GM23248 (cell line): ENCODE results near the gene TRAPPC5. TPM values are rescaled to one million over a fixed set of nuclear protein-coding genes. Genes with fewer than 3 reads are reported as not detected.

Experiments
- DNase-seq: peaks from one replicate; pipeline ENCODE4 v3.0.0-alpha.2; 2015
- H2AFZ ChIP-seq: fragments of 200-600 bp; sonication (generic); 2 replicates; pipeline ENCODE4 v1.6.1; 2016; ENCODE audit warnings: antibody characterized with exemption
- H3F3A ChIP-seq: fragments of 200-600 bp; sonication (generic); 2 replicates; pipeline ENCODE4 v1.6.1; 2016; ENCODE audit warnings: mild to moderate bottlenecking, antibody characterized with exemption, mixed run types; ENCODE audit not compliant: insufficient read depth
- H3K27ac ChIP-seq: fragments of 200-600 bp; sonication (generic); 2 replicates; pipeline ENCODE4 v1.5.1; 2016; ENCODE audit warnings: mild to moderate bottlenecking
- H3K27me3 ChIP-seq: fragments of 200-600 bp; sonication (generic); replicated peaks from 2 replicates; pipeline ENCODE4 v1.6.1; 2016; ENCODE audit warnings: mild to moderate bottlenecking; ENCODE audit not compliant: insufficient read depth
- H3K36me3 ChIP-seq: fragments of 200-600 bp; sonication (generic); 2 replicates; pipeline ENCODE4 v1.6.1; 2016; ENCODE audit warnings: low read depth, mild to moderate bottlenecking
- H3K4me1 ChIP-seq: fragments of 200-600 bp; sonication (generic); 2 replicates; pipeline ENCODE4 v1.6.1; 2016; ENCODE audit warnings: mild to moderate bottlenecking; ENCODE audit not compliant: insufficient read depth
- H3K4me2 ChIP-seq: fragments of 200-600 bp; sonication (generic); one replicate; pipeline ENCODE4 v1.6.1; 2016; ENCODE audit warnings: mild to moderate bottlenecking; ENCODE audit not compliant: unreplicated experiment
- H3K4me3 ChIP-seq: fragments of 200-600 bp; sonication (generic); 2 replicates; pipeline ENCODE4 v1.5.1; 2016; ENCODE audit warnings: mild to moderate bottlenecking
- H3K79me2 ChIP-seq: fragments of 200-600 bp; sonication (generic); 2 replicates; pipeline ENCODE4 v1.6.1; 2016; ENCODE audit warnings: mild to moderate bottlenecking; ENCODE audit not compliant: insufficient read depth
- H3K9ac ChIP-seq: fragments of 200-600 bp; sonication (generic); 2 replicates; pipeline ENCODE4 v1.6.1; 2016; ENCODE audit warnings: mild to moderate bottlenecking
- H3K9me2 ChIP-seq: fragments of 200-600 bp; sonication (generic); 2 replicates; pipeline ENCODE4 v1.6.1; 2016; ENCODE audit warnings: mixed run types, mild to moderate bottlenecking, moderate library complexity; ENCODE audit not compliant: insufficient read depth
- H3K9me3 ChIP-seq: fragments of 200-600 bp; sonication (generic); one replicate; pipeline ENCODE4 v1.6.1; 2017; ENCODE audit warnings: low read depth
- H4K20me1 ChIP-seq: fragments of 200-600 bp; sonication (generic); 2 replicates; pipeline ENCODE4 v1.6.0; 2016; ENCODE audit not compliant: insufficient read depth
- EZH2 ChIP-seq: fragments of 200-600 bp; sonication (generic); IDR thresholded peaks from 2 replicates; pipeline ENCODE4 v1.6.1; 2018; ENCODE audit warnings: antibody characterized with exemption, mild to moderate bottlenecking; ENCODE audit not compliant: insufficient read depth, poor library complexity, severe bottlenecking
- EZH2phosphoT487 ChIP-seq: fragments of 200-600 bp; sonication (generic); IDR thresholded peaks from 2 replicates; pipeline ENCODE4 v1.6.1; 2018; ENCODE audit warnings: antibody characterized with exemption, moderate library complexity, mild to moderate bottlenecking, low read depth; ENCODE audit not compliant: insufficient read depth
- WGBS, 2 experiments: methylation state at CpG; one replicate each; pipeline ENCODE4 v1.1.6; 2015 to 2017; ENCODE audit warnings: low lambda C conversion rate in 2 of 2, low coverage in 1 of 2; ENCODE audit errors: missing lambda C conversion rate in 2 of 2; 5-methylcytosine and 5-hydroxymethylcytosine counted together
- in situ Hi-C: fragments of 300-500 bp; cut with MboI; formaldehyde crosslinking; loops from 2 replicates; pipeline ENCODE4 v1.15.0; 2020
- polyA plus RNA-seq: library from polyadenylated mRNA; unstranded; fragments of >200 nt; fragmentation: Nextera tagmentation; extraction: Ambion mirVana; gene quantifications from 2 replicates; pipeline ENCODE4 v1.2.1, GENCODE V29; 2016
- total RNA-seq: library from RNA; depleted of rRNA; stranded (reverse); fragments of >200 nt; shearing (Covaris generic); gene quantifications from 2 replicates; pipeline ENCODE4 v1.2.3, GENCODE V29; 2014

The TRAPPC5 gene
- total and polyA plus RNA-seq, 2 experiments from 2014 or later, result 68.1 to 207 TPM

GRCh38 chr19:7676376-7676775 lies 4.3 kb upstream of the TRAPPC5 start:
- no peak for DNase-seq
- no peak overlapping the region for H3K27ac ChIP-seq
- H3K27me3 ChIP-seq, result peaks cover 11% of the 10 kb centered on the region; the same call in 1 of the 2 replicates
- no peaks in the 10 kb centered on the region for H3K4me1 ChIP-seq
- H3K9me3 ChIP-seq, result no peaks in the 10 kb centered on the region
- TF ChIP-seq EZH2 (no peak), EZH2phosphoT487 (no peak)
- H3K9me2 ChIP-seq, result no peaks in the 10 kb centered on the region
- 5 to 10% methylated on average over 5 to 7 of the region's 7 CpGs for WGBS, 2 experiments
- H3K9ac ChIP-seq, result no peak overlapping the region
- no peaks in the 10 kb centered on the region for H3K36me3 ChIP-seq
- no peak overlapping the region for H2AFZ ChIP-seq
- no peaks in the 10 kb centered on the region for H4K20me1 ChIP-seq
- in situ Hi-C loops, result loop anchor here (10.0 kb wide), 1 partner anchor 112 kb away; no protein-coding TSS in a partner anchor
- H3F3A ChIP-seq, result no peaks in the 10 kb centered on the region
- H3K4me2 ChIP-seq, result no peak overlapping the region
- peaks cover 7% of the 10 kb centered on the region for H3K79me2 ChIP-seq
- H3K4me3 ChIP-seq, result no peak overlapping the region

DNA sequence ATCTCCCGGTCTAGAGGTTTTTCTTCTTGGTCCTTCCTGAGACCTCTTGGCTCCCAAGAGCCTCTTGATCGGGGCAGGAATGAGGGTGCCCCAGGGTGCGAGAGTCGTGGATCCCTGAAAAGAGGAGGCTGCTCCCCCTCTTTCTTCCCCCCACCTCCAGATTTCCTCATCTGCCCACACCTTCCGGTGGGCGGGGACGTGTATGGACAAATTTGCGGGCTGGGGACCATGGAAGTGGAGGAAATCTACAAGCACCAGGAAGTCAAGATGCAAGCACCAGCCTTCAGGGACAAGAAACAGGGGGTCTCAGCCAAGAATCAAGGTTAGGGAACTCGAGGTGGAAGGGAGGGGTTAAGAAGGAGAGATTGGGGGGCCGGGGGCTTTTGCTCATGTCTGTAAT lies 3.8 kb upstream of the TRAPPC5 start, which contains the start of gene MCEMP1:
Gene MCEMP1 (plus strand): TSS at position 237 of the 400 bp plus-strand sequence. CDS start 31 bp downstream, at position 268.
- Histone ChIP-seq H3K79me2 (peaks cover 12% of the 10 kb centered on the region), H3K4me3 (no peak within 1 kb of the TSS), H4K20me1 (no peaks in the 10 kb centered on the region), H3K9ac (no peak within 1 kb of the TSS), H3K9me2 (no peaks in the 10 kb centered on the region), H3K27ac (no peak within 1 kb of the TSS), H3F3A (no peaks in the 10 kb centered on the region), H3K27me3 (peaks cover 11% of the 10 kb centered on the region; the same call in 1 of the 2 replicates), H3K36me3 (no peaks in the 10 kb centered on the region), H3K4me1 (no peaks in the 10 kb centered on the region), H2AFZ (no peak within 1 kb of the TSS), H3K9me3 (no peaks in the 10 kb centered on the region), H3K4me2 (no peak within 1 kb of the TSS)
- no peak for TF ChIP-seq EZH2
- no peak for TF ChIP-seq EZH2phosphoT487
- WGBS, 2 experiments, result 51 to 52% methylated on average over 10 of the region's 10 CpGs
- no peak for DNase-seq
- in situ Hi-C loops, result loop anchor here (10.0 kb wide), 1 partner anchor 112 kb away; no protein-coding TSS in a partner anchor

DNA sequence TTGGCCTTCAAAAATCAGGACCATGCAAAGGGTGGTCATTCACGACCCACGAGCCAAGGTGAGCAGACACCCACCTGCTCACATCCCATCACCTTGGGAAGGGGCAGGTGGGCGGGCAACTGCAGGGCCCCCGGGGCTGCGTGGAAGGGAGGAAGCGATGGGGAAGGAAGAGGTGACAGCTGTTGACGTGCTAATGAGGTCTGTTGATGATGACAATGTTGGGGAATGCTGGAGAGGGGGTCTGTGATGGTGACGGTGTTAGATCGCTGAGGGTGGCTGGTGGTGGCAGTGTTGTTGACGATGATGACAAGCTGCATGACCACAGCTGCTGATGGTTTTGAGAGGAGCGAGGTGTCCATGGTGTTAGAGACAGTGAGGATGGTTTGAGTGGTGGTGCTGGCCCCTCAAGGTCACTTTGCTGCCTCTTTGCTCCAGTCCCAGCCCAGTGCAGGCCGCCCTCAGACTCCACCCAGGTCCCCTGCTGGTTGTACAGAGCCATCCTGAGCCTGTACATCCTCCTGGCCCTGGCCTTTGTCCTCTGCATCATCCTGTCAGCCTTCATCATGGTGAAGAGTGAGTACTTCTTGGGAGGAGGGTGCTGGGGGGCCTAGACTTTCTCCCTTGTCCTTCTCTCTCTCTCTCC lies 2.8 kb upstream of the TRAPPC5 start:
- Histone ChIP-seq H3K4me2 (no peak overlapping the region), H3K4me3 (no peak overlapping the region), H3K9ac (no peak overlapping the region), H3F3A (no peaks in the 10 kb centered on the region), H4K20me1 (no peaks in the 10 kb centered on the region), H3K79me2 (peaks cover 18% of the 10 kb centered on the region), H3K27me3 (peaks cover 11% of the 10 kb centered on the region; the same call in 1 of the 2 replicates), H3K36me3 (no peaks in the 10 kb centered on the region), H3K4me1 (no peaks in the 10 kb centered on the region), H3K27ac (no peak overlapping the region), H3K9me3 (no peaks in the 10 kb centered on the region), H3K9me2 (no peaks in the 10 kb centered on the region), H2AFZ (no peak overlapping the region)
- in situ Hi-C loops, result loop anchor here (10.0 kb wide), 1 partner anchor 113 kb away; no protein-coding TSS in a partner anchor
- DNase-seq, result no peak
- TF ChIP-seq EZH2 (no peak), EZH2phosphoT487 (no peak)
- 29 to 34% methylated on average over 11 to 12 of the region's 12 CpGs for WGBS, 2 experiments

- Histone ChIP-seq H3F3A (no peaks in the 10 kb centered on the region), H3K9me2 (no peaks in the 10 kb centered on the region), H4K20me1 (no peaks in the 10 kb centered on the region), H3K27ac (no peak overlapping the region), H3K9ac (no peak overlapping the region), H2AFZ (no peak overlapping the region), H3K36me3 (0 out of 2 replicates have a peak, but pooled peaks cover 3% of the 10 kb centered on the region), H3K9me3 (no peaks in the 10 kb centered on the region), H3K4me2 (no peak overlapping the region), H3K4me1 (no peaks in the 10 kb centered on the region), H3K27me3 (peaks cover 11% of the 10 kb centered on the region; the same call in 1 of the 2 replicates), H3K4me3 (no peak overlapping the region), H3K79me2 (peaks cover 18% of the 10 kb centered on the region)
- in situ Hi-C loops, result loop anchor here (10.0 kb wide), 1 partner anchor 114 kb away; no protein-coding TSS in a partner anchor
- no peak for DNase-seq
- 44 to 46% methylated on average over 28 to 30 of the region's 30 CpGs for WGBS, 2 experiments
- TF ChIP-seq EZH2 (no peak), EZH2phosphoT487 (no peak)
These were observed 1.5 kb upstream of the TRAPPC5 start for GRCh38 chr19:7678971-7679751.
